ENCODE measurements around the gene NXPH4. TPM values are rescaled to one million over a fixed set of nuclear protein-coding genes. Genes with fewer than 3 reads are reported as not detected.

The NXPH4 gene
- total and polyA plus RNA-seq, 2 donors (not counting 1 experiment from before 2014, with no cell fraction given): 3.5 to 8.6 TPM

DNA sequence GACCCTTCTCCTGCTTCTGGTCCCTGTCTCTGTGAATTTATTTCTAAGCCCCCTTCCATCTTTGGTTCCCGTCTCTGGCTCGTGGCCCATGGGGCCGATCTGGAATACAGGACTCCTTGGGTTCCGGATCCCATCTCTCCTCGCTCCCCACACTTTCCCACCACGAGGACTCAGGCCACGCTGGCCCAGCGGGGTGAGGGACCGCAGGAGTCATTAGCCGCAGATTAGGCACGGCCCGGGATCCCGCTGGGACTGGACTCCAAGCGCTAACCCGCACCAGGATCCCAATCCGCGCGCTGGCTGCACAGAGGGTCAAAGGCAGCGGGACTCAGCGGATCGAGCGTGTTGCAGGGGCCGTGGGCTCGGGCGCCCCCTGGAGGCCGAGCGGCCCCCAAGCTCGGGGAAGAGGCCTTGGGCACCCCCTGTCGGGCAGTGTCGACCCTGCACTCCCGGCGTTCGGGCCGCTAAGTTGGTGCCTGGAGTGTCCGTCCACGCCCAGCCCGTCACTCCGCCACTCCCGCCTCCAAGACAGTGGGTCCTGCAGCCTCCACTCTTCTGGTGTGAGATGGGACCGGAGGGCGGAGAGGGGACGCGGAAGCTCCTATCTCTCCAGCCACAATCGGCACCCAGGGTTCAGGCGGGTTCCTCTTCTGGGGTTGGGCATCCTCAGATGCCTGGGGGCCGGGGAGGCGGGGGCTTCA is 22.4 kb downstream of the NXPH4 start:
- intact Hi-C loops (cut with micrococcal nuclease): loop anchor here (1.0 to 10.0 kb wide), 4 partner anchors 10 to 484 kb away; partner anchors contain the start of genes PRIM1 and SHMT2
- H3K4me2 ChIP-seq (replicated peaks; ENCODE audit: low read depth, low read length, poor library complexity, severe bottlenecking): peak overlapping the region; percentile 95
- 3% methylated on average over 46 of the region's 47 CpGs for WGBS (ENCODE audit: insufficient coverage)
- H3K9me3 Mint-ChIP-seq (ENCODE audit: insufficient read depth): no peaks in the 10 kb centered on the region
- H3K27me3 ChIP-seq (replicated peaks in 1 of 4; ENCODE audit: control extremely low read depth in 1 of 4, control insufficient read depth in 3 of 4, insufficient read depth in 4 of 4, low read length in 3 of 4): peaks cover 0 to 70% (median 30%) of the 10 kb centered on the region in 4 experiments
- ChIA-PET POLR2A (interaction anchor here (4.8 to 11.2 kb wide), 3 partner anchors 9 to 24 kb away, joined by 18 to 110 read pairs (median 89); partner anchors contain the start of genes NXPH4 and SHMT2), CTCF (interaction anchor here (0.6 to 31.1 kb wide), 9 partner anchors 11 to 314 kb away, joined by 3 to 838 read pairs (median 5); partner anchors contain the start of genes LRP1, NXPH4, SHMT2 and STAT6)
- peaks cover 0 to 5% of the 10 kb centered on the region in 2 experiments for H3K36me3 ChIP-seq (replicated peaks in 1 of 2; ENCODE audit: control extremely low read depth in 1 of 2, control insufficient read depth in 1 of 2, extremely low read depth in 1 of 2, insufficient read depth in 2 of 2, low read length in 1 of 2)
- H3K4me3 Mint-ChIP-seq: peak overlapping the region; percentile 89
- peaks cover 12% of the 10 kb centered on the region for H3K27me3 Mint-ChIP-seq
- H3K4me1 ChIP-seq (ENCODE audit: control insufficient read depth in 2 of 2, insufficient read depth in 2 of 2, low read length in 2 of 2): peaks cover 92 to 99% of the 10 kb centered on the region in 2 donors
- H3K9ac ChIP-seq (ENCODE audit: low read length): peak overlapping the region; percentile 74
- H3K4me3 ChIP-seq (ENCODE audit: control extremely low read depth in 1 of 5, extremely low read depth in 1 of 5, insufficient read depth in 1 of 5, low read depth in 2 of 5, low read length in 4 of 5): peak overlapping the region; percentile 19 to 79 (median 75)
- peak overlapping the region; percentile 78 for H2AFZ ChIP-seq (ENCODE audit: insufficient read depth, low read depth, low read length, poor library complexity, severe bottlenecking)
- ATAC-seq (ENCODE audit: low read depth): peak; percentile 46
- no peak overlapping the region for H3K27ac ChIP-seq (ENCODE audit: low read length in 2 of 2)
- H3K79me2 ChIP-seq (ENCODE audit: control insufficient read depth, insufficient read depth, low read length): peaks cover 12% of the 10 kb centered on the region
- H3K9me3 ChIP-seq (ENCODE audit: control extremely low read depth in 1 of 3, control insufficient read depth in 2 of 3, insufficient read depth in 1 of 3, low read length in 2 of 3): peaks cover 0 to 24% (median 0%) of the 10 kb centered on the region in 3 donors
- DNase-seq: peak; percentile 93
- TF ChIP-seq EZH2 (IDR thresholded peaks at IDR 0.05; ENCODE audit: borderline replicate concordance, insufficient read depth, low read depth, low read length, poor library complexity, severe bottlenecking): no peak
- TF ChIP-seq, protein P1, sequence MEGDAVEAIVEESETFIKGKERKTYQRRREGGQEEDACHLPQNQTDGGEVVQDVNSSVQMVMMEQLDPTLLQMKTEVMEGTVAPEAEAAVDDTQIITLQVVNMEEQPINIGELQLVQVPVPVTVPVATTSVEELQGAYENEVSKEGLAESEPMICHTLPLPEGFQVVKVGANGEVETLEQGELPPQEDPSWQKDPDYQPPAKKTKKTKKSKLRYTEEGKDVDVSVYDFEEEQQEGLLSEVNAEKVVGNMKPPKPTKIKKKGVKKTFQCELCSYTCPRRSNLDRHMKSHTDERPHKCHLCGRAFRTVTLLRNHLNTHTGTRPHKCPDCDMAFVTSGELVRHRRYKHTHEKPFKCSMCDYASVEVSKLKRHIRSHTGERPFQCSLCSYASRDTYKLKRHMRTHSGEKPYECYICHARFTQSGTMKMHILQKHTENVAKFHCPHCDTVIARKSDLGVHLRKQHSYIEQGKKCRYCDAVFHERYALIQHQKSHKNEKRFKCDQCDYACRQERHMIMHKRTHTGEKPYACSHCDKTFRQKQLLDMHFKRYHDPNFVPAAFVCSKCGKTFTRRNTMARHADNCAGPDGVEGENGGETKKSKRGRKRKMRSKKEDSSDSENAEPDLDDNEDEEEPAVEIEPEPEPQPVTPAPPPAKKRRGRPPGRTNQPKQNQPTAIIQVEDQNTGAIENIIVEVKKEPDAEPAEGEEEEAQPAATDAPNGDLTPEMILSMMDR (IDR thresholded peaks at IDR 0.05): peak; percentile 100
- peaks cover 92% of the 10 kb centered on the region for H3K4me1 Mint-ChIP-seq
- H4K20me1 ChIP-seq (ENCODE audit: control insufficient read depth, insufficient read depth, low read length, poor library complexity, severe bottlenecking): peaks cover 8% of the 10 kb centered on the region
- peak overlapping the region; percentile 92 for H3K27ac Mint-ChIP-seq

Measured in B cell (primary cell).